Measurements from ENCODE around the gene DEXI.

DEXI gene

GRCh38 chr16:10968498-10968897 lies 26.2 kb upstream of the DEXI start:
- DNase-seq: no peak

- no peak for DNase-seq
Observed at GRCh38 chr16:10967986-10968385, 25.7 kb upstream of the DEXI start.

- peak; percentile 44 for DNase-seq
Observed at GRCh38 chr16:10966559-10966958, 24.3 kb upstream of the DEXI start.

GRCh38 chr16:10966129-10966528 lies 23.9 kb upstream of the DEXI start:
- no peak for DNase-seq

GRCh38 chr16:10965440-10966061 lies 23.3 kb upstream of the DEXI start:
- peak; percentile 55 for DNase-seq

- DNase-seq: peak; percentile 76
Observed at GRCh38 chr16:10964891-10965326, 22.6 kb upstream of the DEXI start.

GRCh38 chr16:10964039-10964890 lies 22.0 kb upstream of the DEXI start:
- DNase-seq: peak; percentile 91

- peak; percentile 35 for DNase-seq
Observed at GRCh38 chr16:10961231-10961630, 19.0 kb upstream of the DEXI start.

GRCh38 chr16:10959161-10959560 lies 16.9 kb upstream of the DEXI start:
- no peak for DNase-seq

GRCh38 chr16:10957771-10958482 lies 15.7 kb upstream of the DEXI start:
- DNase-seq: peak; percentile 53

GRCh38 chr16:10954903-10955302 lies 12.6 kb upstream of the DEXI start:
- DNase-seq: no peak

GRCh38 chr16:10951026-10951425 lies 8.8 kb upstream of the DEXI start:
- DNase-seq: no peak

GRCh38 chr16:10950393-10950792 lies 8.1 kb upstream of the DEXI start:
- DNase-seq: no peak

GRCh38 chr16:10949424-10949970 lies 7.2 kb upstream of the DEXI start:
- DNase-seq: peak; percentile 48

GRCh38 chr16:10947211-10947787 lies 5.0 kb upstream of the DEXI start:
- no peak for DNase-seq

- no peak for DNase-seq
Observed at GRCh38 chr16:10946308-10946707, 4.0 kb upstream of the DEXI start.

GRCh38 chr16:10945065-10945787 lies 3.0 kb upstream of the DEXI start:
- no peak for DNase-seq

- peak; percentile 98 for DNase-seq
Observed at GRCh38 chr16:10944249-10945064, 2.2 kb upstream of the DEXI start, which contains the start of gene CLEC16A. TSS of gene CLEC16A (plus strand) at chr16:10944564. CDS start at chr16:10944718, 154 bp downstream.

- no peak for DNase-seq
Observed at GRCh38 chr16:10943064-10943353, 741 bp upstream of the DEXI start.

GRCh38 chr16:10941935-10942351 lies 325 bp downstream of the DEXI start:
- peak; percentile 32 for DNase-seq

- no peak for DNase-seq
Observed at GRCh38 chr16:10941127-10941933, 938 bp downstream of the DEXI start.
